Measurements from ENCODE around the gene SRPK2. TPM values are rescaled to one million over a fixed set of nuclear protein-coding genes. Genes with fewer than 3 reads are reported as not detected.

The SRPK2 gene
- 23.7 and 48.5 TPM in 2 replicates for total RNA-seq

GRCh38 chr7:105388356-105389087 lies at the start of gene SRPK2:
SRPK2 (minus strand) TSS chr7:105388921.

Other genes with a start within 250 kb of the SRPK2 start
- 5.4 and 5.8 TPM in 2 replicates for gene PUS7, start 133.3 kb upstream of the SRPK2 start, total RNA-seq
- 7.9 and 10.6 TPM in 2 replicates for gene RINT1, start 143.3 kb upstream of the SRPK2 start, total RNA-seq
- gene EFCAB10, start 192.6 kb upstream of the SRPK2 start, total RNA-seq: under 0.01 TPM in 1 of 2 replicates, not detected in the other